HPDE6-E6E7 (cell line): Measurements from ENCODE around the gene SMIM26.
"Not testable (repeated sequence)": the region's sequence is repeated elsewhere in the genome, so short reads cannot be mapped to it uniquely, and the experiment has no call there.

ENCODE experiments used
- DNase-seq: peaks from one replicate; pipeline ENCODE4 v3.0.0; 2011; ENCODE audit warnings: missing footprints; ENCODE audit errors: extremely low spot score

SMIM26 gene, protein sequence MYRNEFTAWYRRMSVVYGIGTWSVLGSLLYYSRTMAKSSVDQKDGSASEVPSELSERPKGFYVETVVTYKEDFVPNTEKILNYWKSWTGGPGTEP

DNA sequence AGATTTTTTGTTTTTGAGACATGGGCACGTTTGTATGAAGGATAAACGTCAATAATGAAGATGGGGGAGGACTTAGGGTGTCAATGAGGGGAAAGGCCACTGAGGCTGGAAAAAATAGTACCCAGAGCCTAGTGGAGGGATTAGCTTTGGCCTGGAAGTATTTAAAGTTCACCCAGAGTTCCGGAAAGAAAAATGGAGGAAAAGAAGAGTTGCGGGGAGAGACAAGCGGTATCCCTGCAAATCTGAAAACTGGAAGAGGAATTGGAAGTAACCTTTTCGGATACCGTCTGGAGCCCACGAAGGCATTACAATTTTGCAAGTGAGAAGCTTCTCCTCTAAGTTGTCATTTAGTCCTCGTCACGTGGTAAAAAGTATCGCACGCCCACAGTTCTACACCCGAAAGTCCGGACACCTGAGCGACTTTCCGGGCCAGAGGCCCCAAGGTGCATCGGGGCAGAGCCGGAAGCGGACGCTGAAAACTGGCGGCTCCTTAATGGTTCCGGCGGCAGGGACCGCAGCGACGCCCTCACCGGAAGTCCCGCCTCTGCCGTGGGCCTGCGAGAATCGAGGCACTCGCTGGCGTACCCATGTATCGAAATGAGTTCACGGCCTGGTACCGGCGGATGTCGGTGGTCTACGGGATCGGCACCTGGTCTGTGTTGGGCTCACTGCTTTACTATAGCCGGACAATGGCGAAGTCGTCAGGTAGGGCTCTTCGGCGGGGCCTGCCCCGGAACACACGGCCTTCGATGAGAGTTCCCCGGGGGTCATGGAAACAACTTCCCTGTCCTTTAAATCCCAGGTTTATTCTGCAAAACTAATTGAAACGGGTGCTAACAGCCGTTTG lies at the start of gene SMIM26:
TSS of gene SMIM26 (plus strand) at position 541 of the 847 bp plus-strand sequence. CDS start at position 588, 47 bp downstream.
- peak; percentile 99 for DNase-seq

GRCh38 chr20:18522066-18522465 lies 45.2 kb upstream of the SMIM26 start:
- not testable (repeated sequence) for DNase-seq

GRCh38 chr20:18523066-18523465 lies 44.2 kb upstream of the SMIM26 start:
- no peak for DNase-seq

- no peak for DNase-seq
These were observed 42.6 kb upstream of the SMIM26 start for GRCh38 chr20:18524646-18525045.

- not testable (repeated sequence) for DNase-seq
These were observed 40.5 kb upstream of the SMIM26 start for GRCh38 chr20:18526761-18527160.

DNA sequence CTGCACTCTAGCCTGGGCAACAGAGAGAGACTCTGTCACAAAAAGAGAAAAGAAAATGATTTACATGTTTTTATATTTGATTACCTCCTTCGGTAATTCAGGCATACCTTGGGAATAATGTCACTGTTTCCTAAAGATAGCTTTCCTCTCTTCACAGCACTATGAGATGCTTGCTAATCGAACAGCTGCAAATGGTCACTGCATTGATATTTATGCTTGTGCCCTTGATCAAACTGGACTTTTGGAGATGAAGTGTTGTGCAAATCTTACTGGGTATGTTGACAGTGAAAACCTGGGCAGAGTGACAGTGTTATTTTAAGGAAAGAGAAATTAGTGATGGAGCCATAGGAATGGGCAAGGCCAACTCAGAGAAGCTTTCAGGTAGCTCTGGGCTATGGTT lies 39.9 kb upstream of the SMIM26 start:
- no peak for DNase-seq

DNA sequence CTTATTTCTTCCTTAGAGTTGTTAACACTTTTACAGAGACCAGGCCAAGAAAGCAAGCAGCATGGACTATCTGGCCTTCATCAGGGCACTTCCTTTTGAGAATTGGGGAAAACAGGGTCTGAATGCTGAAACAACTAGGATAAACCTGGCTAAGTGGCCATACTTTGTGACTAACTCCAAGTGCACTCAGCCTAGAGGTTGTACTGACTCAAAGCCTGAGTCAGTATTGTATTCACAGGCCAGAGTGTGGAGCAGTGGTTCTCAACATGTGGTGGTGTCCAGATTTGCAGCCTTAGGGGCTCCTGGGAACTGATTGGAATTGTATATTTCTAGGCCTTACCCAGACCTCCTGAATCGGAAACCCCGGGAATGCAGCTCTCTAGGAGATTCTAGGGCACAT lies 39.4 kb upstream of the SMIM26 start:
- peak; percentile 49 for DNase-seq

GRCh38 chr20:18529041-18529440 lies 38.2 kb upstream of the SMIM26 start:
- DNase-seq: no peak

GRCh38 chr20:18532626-18533025 lies 34.6 kb upstream of the SMIM26 start:
- no peak for DNase-seq

- DNase-seq: no peak
These were observed 33.7 kb upstream of the SMIM26 start for GRCh38 chr20:18533491-18533890.

GRCh38 chr20:18533978-18534644 lies 33.1 kb upstream of the SMIM26 start:
- no peak for DNase-seq

DNA sequence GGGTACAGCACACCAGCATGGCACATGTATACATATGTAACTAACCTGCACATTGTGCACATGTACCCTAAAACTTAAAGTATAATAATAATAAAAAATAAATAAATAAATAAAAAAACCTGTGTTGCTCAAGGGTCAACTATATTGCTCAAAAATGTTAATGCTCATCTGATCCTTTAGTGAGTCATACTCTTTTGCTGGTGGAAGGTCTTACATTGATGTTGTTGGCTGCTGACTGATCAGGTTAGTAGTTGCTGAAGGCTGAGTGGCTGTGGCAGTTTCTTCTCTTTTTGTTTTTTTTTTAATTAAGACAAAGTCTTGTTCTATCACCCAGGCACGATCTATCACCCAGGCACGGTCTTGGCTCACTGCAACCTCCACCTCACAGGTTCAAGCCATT lies 29.6 kb upstream of the SMIM26 start:
- DNase-seq: peak; percentile 44

- DNase-seq: peak; percentile 80
These were observed 25.5 kb upstream of the SMIM26 start for GRCh38 chr20:18541741-18542140.

GRCh38 chr20:18543216-18543615 lies 24.0 kb upstream of the SMIM26 start:
- DNase-seq: no peak

DNA sequence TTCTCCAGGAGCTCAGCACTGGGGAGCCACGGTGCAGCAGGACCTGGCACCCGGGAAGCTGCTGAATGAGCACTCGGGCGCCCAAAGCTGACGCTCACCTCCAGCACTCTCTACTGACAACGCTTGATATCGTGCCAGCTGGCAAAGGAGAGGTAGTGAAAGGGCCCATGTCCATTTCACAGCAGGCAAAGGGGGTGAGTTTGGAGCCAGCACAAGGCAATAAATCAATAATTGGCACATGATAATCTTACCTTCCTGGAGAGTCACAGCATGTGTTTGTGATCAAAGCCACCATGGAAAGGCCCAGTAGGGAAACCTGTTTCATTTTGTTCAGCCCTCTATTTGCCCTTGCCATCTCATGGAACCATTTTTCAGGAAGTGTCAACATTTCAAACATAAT lies 23.3 kb upstream of the SMIM26 start:
- no peak for DNase-seq

DNA sequence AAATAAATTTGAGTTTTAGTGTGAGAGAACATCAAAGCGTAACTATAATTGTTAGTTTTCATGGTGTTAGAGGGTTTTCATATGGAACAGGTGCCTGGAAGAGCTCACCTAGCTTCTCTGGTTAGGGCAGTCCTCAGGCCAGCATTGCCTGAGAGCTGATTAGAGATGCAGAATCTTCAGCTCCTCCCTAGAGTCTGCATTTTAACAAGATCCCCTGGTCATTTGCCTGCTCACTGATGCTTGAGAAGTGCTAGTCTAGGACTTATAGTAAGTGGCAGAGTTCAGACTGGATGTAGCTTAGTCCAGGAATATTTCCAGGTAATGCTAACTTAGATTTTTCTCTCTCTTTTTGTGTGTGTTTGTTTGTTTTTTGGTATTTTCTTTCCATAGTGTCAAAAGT lies 21.7 kb upstream of the SMIM26 start:
- no peak for DNase-seq

- DNase-seq: no peak
These were observed 18.8 kb upstream of the SMIM26 start for GRCh38 chr20:18548465-18548864.

- DNase-seq: no peak
These were observed 13.5 kb upstream of the SMIM26 start for GRCh38 chr20:18553746-18554145.

DNA sequence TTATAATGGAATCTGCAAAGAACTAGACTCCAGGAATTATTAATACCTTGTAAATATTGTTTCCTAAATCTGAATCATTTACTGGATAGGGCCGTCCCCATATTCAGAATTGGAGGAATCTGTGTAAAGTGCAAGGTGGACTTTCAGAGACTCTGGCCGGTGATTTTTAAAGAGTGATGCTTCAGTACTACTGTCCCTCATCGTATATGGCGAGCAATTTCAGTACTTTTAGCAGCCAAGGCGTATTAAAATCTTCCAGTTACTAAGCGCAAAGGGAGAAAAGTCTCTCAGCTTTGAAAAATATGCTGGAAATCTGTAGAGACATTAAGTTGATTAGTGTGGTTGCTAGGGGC lies 483 bp downstream of the SMIM26 start:
- no peak for DNase-seq

GRCh38 chr20:18571009-18571408 lies 3.8 kb downstream of the SMIM26 start:
- no peak for DNase-seq

DNA sequence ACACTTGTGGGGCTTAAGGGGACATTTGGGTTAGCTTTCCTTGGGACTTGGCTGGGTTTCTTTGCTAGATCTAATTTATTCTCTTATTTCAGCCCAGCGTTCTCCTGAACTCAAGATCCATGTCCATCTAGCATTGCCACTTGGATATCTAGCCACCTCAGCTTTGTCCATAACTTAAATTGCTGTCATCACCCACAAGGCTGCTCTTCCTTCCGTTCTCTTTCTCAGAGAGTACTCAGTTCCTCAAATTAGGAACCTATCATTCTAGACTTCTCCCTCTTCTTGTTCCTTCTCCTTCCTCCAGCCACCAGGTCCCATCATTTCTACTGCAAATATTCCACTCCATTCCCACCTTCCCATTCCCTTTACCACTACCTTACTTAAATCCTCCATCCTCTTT lies 4.3 kb downstream of the SMIM26 start:
- no peak for DNase-seq

DNA sequence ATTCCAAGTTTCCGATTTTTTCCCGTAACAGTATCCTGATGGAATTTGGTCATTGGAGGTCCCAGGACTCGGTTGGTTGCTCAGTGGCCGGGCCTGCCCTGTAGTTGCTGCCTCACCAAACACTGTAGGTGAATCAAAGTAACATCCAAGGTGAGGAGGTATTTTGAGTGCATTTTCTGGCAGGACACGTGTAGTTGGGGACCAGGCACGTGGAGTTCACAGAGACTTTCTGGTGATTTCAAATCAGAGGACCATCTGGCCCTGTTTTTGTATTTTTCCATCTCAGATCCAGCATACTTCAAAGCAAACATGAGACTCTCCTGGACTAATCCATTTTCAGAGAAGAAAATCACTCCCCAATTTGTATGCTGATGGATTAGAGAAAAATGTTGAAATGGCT lies 10.7 kb downstream of the SMIM26 start:
- DNase-seq: no peak

DNA sequence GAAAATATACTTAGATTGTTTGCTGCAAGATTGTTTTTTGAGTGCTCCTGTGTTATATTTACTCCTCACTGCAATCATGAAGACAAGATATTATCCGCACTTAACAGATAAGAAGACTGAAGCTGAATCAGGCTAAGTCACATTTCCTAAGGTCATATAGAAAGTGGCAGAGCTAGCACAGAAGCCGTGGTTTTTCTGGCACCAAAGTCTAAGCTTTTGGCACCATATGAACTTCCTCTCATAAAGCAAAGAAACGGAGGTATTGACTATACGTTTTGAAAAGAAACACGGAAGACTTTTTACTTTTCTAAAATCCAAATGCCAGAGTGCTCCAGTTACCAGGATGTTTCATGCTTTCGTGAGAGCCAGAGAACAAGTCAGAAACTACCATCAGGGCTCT lies 11.3 kb downstream of the SMIM26 start:
- no peak for DNase-seq
